ENCODE results near the gene CCR6.

The CCR6 gene

GRCh38 chr6:167119670-167120582, 3.0 kb upstream of the CCR6 start:
- no peaks in the 10 kb centered on the region for H3K9me3 ChIP-seq (ENCODE audit: control insufficient read depth, low read length)
- 91% methylated on average over 7 to 8 of the region's 8 CpGs for WGBS, 2 experiments

GRCh38 chr6:167120583-167120903, 2.4 kb upstream of the CCR6 start:
- WGBS, 2 experiments = 100% methylated on average over 1 of the region's 1 CpG
- H3K27me3 ChIP-seq (ENCODE audit: control insufficient read depth, insufficient read depth, low read length, poor library complexity, severe bottlenecking) = no peaks in the 10 kb centered on the region
- H3K4me3 ChIP-seq (ENCODE audit: insufficient read depth, low read depth, low read length) = no peak overlapping the region
- no peaks in the 10 kb centered on the region for H3K9me3 ChIP-seq (ENCODE audit: control insufficient read depth, low read length)
- H3K36me3 ChIP-seq (ENCODE audit: control insufficient read depth, insufficient read depth, low read length) = no peaks in the 10 kb centered on the region
- no peak overlapping the region for H3K27ac ChIP-seq (ENCODE audit: insufficient read depth, low read depth, low read length, poor library complexity, severe bottlenecking)
- no peaks in the 10 kb centered on the region for H3K4me1 ChIP-seq (ENCODE audit: control insufficient read depth, insufficient read depth, low read length)

More at GRCh38 chr6:167119670-167120582, 3.0 kb upstream of the CCR6 start:
- Histone ChIP-seq H3K27ac (ENCODE audit: insufficient read depth, low read depth, low read length, poor library complexity, severe bottlenecking) (no peak overlapping the region), H3K4me1 (ENCODE audit: control insufficient read depth, insufficient read depth, low read length) (no peaks in the 10 kb centered on the region), H3K27me3 (ENCODE audit: control insufficient read depth, insufficient read depth, low read length, poor library complexity, severe bottlenecking) (no peaks in the 10 kb centered on the region), H3K36me3 (ENCODE audit: control insufficient read depth, insufficient read depth, low read length) (no peaks in the 10 kb centered on the region), H3K4me3 (ENCODE audit: insufficient read depth, low read depth, low read length) (no peak overlapping the region)

GRCh38 chr6:167121335-167121841, 1.5 kb upstream of the CCR6 start:
- Histone ChIP-seq H3K9me3 (ENCODE audit: control insufficient read depth, low read length) (no peaks in the 10 kb centered on the region), H3K4me3 (ENCODE audit: insufficient read depth, low read depth, low read length) (no peak overlapping the region), H3K36me3 (ENCODE audit: control insufficient read depth, insufficient read depth, low read length) (no peaks in the 10 kb centered on the region), H3K4me1 (ENCODE audit: control insufficient read depth, insufficient read depth, low read length) (no peaks in the 10 kb centered on the region), H3K27ac (ENCODE audit: insufficient read depth, low read depth, low read length, poor library complexity, severe bottlenecking) (no peak overlapping the region), H3K27me3 (ENCODE audit: control insufficient read depth, insufficient read depth, low read length, poor library complexity, severe bottlenecking) (no peaks in the 10 kb centered on the region)
- WGBS, 2 experiments = 89 to 93% methylated on average over 8 of the region's 8 CpGs

GRCh38 chr6:167122041-167122826, 662 bp upstream of the CCR6 start:
- Histone ChIP-seq H3K27ac (ENCODE audit: insufficient read depth, low read depth, low read length, poor library complexity, severe bottlenecking) (no peak overlapping the region), H3K9me3 (ENCODE audit: control insufficient read depth, low read length) (no peaks in the 10 kb centered on the region), H3K27me3 (ENCODE audit: control insufficient read depth, insufficient read depth, low read length, poor library complexity, severe bottlenecking) (no peaks in the 10 kb centered on the region), H3K4me1 (ENCODE audit: control insufficient read depth, insufficient read depth, low read length) (no peaks in the 10 kb centered on the region), H3K4me3 (ENCODE audit: insufficient read depth, low read depth, low read length) (no peak overlapping the region), H3K36me3 (ENCODE audit: control insufficient read depth, insufficient read depth, low read length) (no peaks in the 10 kb centered on the region)
- 93% methylated on average over 23 of the region's 23 CpGs for WGBS, 2 experiments

GRCh38 chr6:167124753-167125152, 1.9 kb downstream of the CCR6 start:
- H3K27ac ChIP-seq (ENCODE audit: insufficient read depth, low read depth, low read length, poor library complexity, severe bottlenecking) = no peak overlapping the region
- 95 to 97% methylated on average over 5 of the region's 5 CpGs for WGBS, 2 experiments
- no peak overlapping the region for H3K4me3 ChIP-seq (ENCODE audit: insufficient read depth, low read depth, low read length)
- H3K4me1 ChIP-seq (ENCODE audit: control insufficient read depth, insufficient read depth, low read length) = no peaks in the 10 kb centered on the region
- H3K9me3 ChIP-seq (ENCODE audit: control insufficient read depth, low read length) = no peaks in the 10 kb centered on the region
- no peaks in the 10 kb centered on the region for H3K27me3 ChIP-seq (ENCODE audit: control insufficient read depth, insufficient read depth, low read length, poor library complexity, severe bottlenecking)
- no peaks in the 10 kb centered on the region for H3K36me3 ChIP-seq (ENCODE audit: control insufficient read depth, insufficient read depth, low read length)

GRCh38 chr6:167125410-167125809, 2.5 kb downstream of the CCR6 start:
- no peak overlapping the region for H3K4me3 ChIP-seq (ENCODE audit: insufficient read depth, low read depth, low read length)
- no peaks in the 10 kb centered on the region for H3K36me3 ChIP-seq (ENCODE audit: control insufficient read depth, insufficient read depth, low read length)
- H3K27me3 ChIP-seq (ENCODE audit: control insufficient read depth, insufficient read depth, low read length, poor library complexity, severe bottlenecking) = no peaks in the 10 kb centered on the region
- no peaks in the 10 kb centered on the region for H3K9me3 ChIP-seq (ENCODE audit: control insufficient read depth, low read length)
- WGBS, 2 experiments = 98 to 100% methylated on average over 4 of the region's 4 CpGs
- no peak overlapping the region for H3K27ac ChIP-seq (ENCODE audit: insufficient read depth, low read depth, low read length, poor library complexity, severe bottlenecking)
- H3K4me1 ChIP-seq (ENCODE audit: control insufficient read depth, insufficient read depth, low read length) = no peaks in the 10 kb centered on the region

GRCh38 chr6:167125855-167126349, 3.0 kb downstream of the CCR6 start:
- 95 to 100% methylated on average over 3 of the region's 3 CpGs for WGBS, 2 experiments
- Histone ChIP-seq H3K9me3 (ENCODE audit: control insufficient read depth, low read length) (no peaks in the 10 kb centered on the region), H3K27me3 (ENCODE audit: control insufficient read depth, insufficient read depth, low read length, poor library complexity, severe bottlenecking) (no peaks in the 10 kb centered on the region), H3K36me3 (ENCODE audit: control insufficient read depth, insufficient read depth, low read length) (no peaks in the 10 kb centered on the region), H3K27ac (ENCODE audit: insufficient read depth, low read depth, low read length, poor library complexity, severe bottlenecking) (no peak overlapping the region), H3K4me3 (ENCODE audit: insufficient read depth, low read depth, low read length) (no peak overlapping the region), H3K4me1 (ENCODE audit: control insufficient read depth, insufficient read depth, low read length) (no peaks in the 10 kb centered on the region)

GRCh38 chr6:167127785-167128531, 5.1 kb downstream of the CCR6 start:
- Histone ChIP-seq H3K9me3 (ENCODE audit: control insufficient read depth, low read length) (no peaks in the 10 kb centered on the region), H3K36me3 (ENCODE audit: control insufficient read depth, insufficient read depth, low read length) (no peaks in the 10 kb centered on the region), H3K27ac (ENCODE audit: insufficient read depth, low read depth, low read length, poor library complexity, severe bottlenecking) (no peak overlapping the region), H3K4me3 (ENCODE audit: insufficient read depth, low read depth, low read length) (no peak overlapping the region), H3K27me3 (ENCODE audit: control insufficient read depth, insufficient read depth, low read length, poor library complexity, severe bottlenecking) (no peaks in the 10 kb centered on the region), H3K4me1 (ENCODE audit: control insufficient read depth, insufficient read depth, low read length) (no peaks in the 10 kb centered on the region)
- 92 to 93% methylated on average over 14 of the region's 14 CpGs for WGBS, 2 experiments

- Histone ChIP-seq H3K27me3 (ENCODE audit: control insufficient read depth, insufficient read depth, low read length, poor library complexity, severe bottlenecking) (no peaks in the 10 kb centered on the region), H3K36me3 (ENCODE audit: control insufficient read depth, insufficient read depth, low read length) (no peaks in the 10 kb centered on the region), H3K4me3 (ENCODE audit: insufficient read depth, low read depth, low read length) (no peak overlapping the region), H3K9me3 (ENCODE audit: control insufficient read depth, low read length) (no peaks in the 10 kb centered on the region), H3K27ac (ENCODE audit: insufficient read depth, low read depth, low read length, poor library complexity, severe bottlenecking) (no peak overlapping the region), H3K4me1 (ENCODE audit: control insufficient read depth, insufficient read depth, low read length) (no peaks in the 10 kb centered on the region)
- WGBS, 2 experiments = 85 to 86% methylated on average over 6 of the region's 6 CpGs
Measured at GRCh38 chr6:167129159-167129558, 6.3 kb downstream of the CCR6 start.
